Heart left ventricle (tissue), 13 donors: ENCODE results near the gene TUSC7.

Experiments used
- CTCF ChIP-seq, 12 donors: fragments of 200-600 bp; sonication (generic) in 4 of 12; IDR thresholded peaks; one replicate each; pipeline versions ENCODE4 v1.5.0 to v1.8.0; 2018 to 2022; ENCODE audit warnings: antibody characterized with exemption in 12 of 12, mild to moderate bottlenecking in 5 of 12
- POLR2A ChIP-seq, 2 donors: fragments of 450-650 bp; IDR thresholded peaks; one replicate each; pipeline ENCODE4 v1.6.1; 2017; ENCODE audit warnings: antibody characterized with exemption in 2 of 2, mild to moderate bottlenecking in 2 of 2, moderate library complexity in 2 of 2
- donor health status: ischemic (EF 13 %, LVEDD 7.1; RV severe dilation, severe dysfunction).
- donor health status: DM: no; HTN: yes; CAD: no.
- donor health status: DM: no; HTN: no; CAD: no.
- donor health status: ischemic (EF 25% LVEDD 6.9; RV normal size, moderate dysfunction).
- donor health status: ischemic (EF 25% LVEDD 5.7; RV mildly dilated, moderate dysfunction).
- donor health status: ischemic (EF 35%, LVEDD 5.7; RV mildly dilated, moderate dysfunction).
- donor health status: nonischemic (EF 11% LVEDD 7.7; RV severe dilation, severe dysfunction).
- donor health status: DM: yes; HTN: yes; CAD: no.
- donor health status: PGD.
- donor health status: ischemic (EF 29% LVEDD 5.4; RV normal size, mild dysfunction).
- donor health status: nonischemic (EF 23%, LVEDD 6.1; RV moderate dilation, normal function).

GRCh38 chr3:116743062-116743461 lies 33.5 kb downstream of the TUSC7 start:
- TF ChIP-seq CTCF (IDR thresholded peaks at IDR 0.05), result no peak
- TF ChIP-seq POLR2A (IDR thresholded peaks at IDR 0.05), result no peak
